ENCODE data around the gene MAP4K5.

MAP4K5 gene

DNA sequence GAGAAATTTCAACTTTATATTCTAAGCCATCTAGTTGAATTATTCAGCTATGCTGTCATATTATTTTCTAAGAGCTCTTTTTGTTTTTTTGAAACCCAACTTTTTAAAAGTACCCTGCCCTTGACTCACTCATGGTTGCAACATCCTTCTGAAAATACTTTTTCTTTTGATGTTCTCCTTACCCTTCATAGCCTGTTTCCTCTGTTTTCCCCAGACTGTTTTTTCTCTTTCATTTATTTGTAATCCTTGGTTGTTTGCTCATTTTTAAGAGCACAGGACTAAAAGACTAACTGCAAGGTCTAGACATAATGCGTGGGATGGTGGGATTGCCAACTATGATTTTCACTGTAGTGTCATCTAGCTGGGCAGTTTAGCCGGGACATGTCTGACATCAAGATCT, 114.5 kb downstream of the MAP4K5 start:
- no peak overlapping the region for H3K27ac ChIP-seq

DNA sequence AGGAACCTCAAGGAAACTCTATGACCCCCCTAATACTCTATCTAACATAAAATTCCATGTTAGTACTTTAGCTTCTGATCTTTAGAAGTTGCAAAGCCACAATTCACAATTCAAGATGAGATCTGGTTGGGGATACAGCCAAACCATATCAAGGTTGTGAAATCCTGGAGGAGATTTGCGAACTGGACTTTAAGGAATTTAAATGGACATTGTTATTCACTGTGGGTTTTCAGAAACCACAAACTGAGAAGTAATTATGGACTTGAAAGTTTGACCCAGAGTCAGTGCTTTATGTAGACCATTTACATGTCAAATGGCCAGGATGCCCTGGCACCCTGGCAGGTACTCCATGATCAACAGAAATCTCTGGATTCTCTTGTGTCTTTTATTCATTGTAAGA, 121.4 kb downstream of the MAP4K5 start:
- no peak overlapping the region for H3K27ac ChIP-seq

More for the DNA sequence above, 114.5 kb downstream of the MAP4K5 start:
- H3K4me3 ChIP-seq, result no peak overlapping the region

GRCh38 chr14:50410071-50410470, 122.3 kb downstream of the MAP4K5 start:
- H3K27ac ChIP-seq, result no peak overlapping the region
- no peak overlapping the region for H3K4me3 ChIP-seq

More for the DNA sequence above, 121.4 kb downstream of the MAP4K5 start:
- H3K4me3 ChIP-seq, result no peak overlapping the region

- Histone ChIP-seq H3K27ac (peak overlapping the region in 1 of 21 experiments; percentile 21), H3K4me3 (no peak overlapping the region)
Measured at GRCh38 chr14:50407111-50407812, 125.1 kb downstream of the MAP4K5 start.

- H3K27ac ChIP-seq, result no peak overlapping the region
Measured at GRCh38 chr14:50403419-50403818, 128.9 kb downstream of the MAP4K5 start.

DNA sequence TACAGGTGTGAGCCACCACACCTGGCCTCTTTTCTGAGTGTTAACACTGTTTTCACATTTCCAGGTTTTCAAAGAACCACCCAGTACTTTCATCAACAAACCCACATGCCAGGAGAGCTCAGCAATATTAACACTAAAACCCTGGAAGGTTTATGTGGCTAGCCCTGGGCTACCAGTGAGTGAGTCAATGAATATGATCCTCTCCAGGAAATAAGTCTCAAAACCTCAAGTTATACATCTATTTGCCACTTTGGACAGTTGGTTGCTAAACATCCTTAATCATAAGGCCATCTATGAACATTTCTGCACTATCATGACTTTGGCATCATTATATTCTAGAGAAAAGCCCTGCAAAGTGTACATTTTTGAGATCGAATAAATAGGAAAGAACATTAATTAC, 129.4 kb downstream of the MAP4K5 start:
- Histone ChIP-seq H3K27ac (no peak overlapping the region), H3K4me3 (no peak overlapping the region)

More at GRCh38 chr14:50403419-50403818, 128.9 kb downstream of the MAP4K5 start:
- H3K4me3 ChIP-seq, result no peak overlapping the region

- Histone ChIP-seq H3K4me3 (no peak overlapping the region), H3K27ac (no peak overlapping the region)
Measured at GRCh38 chr14:50400461-50400860, 131.9 kb downstream of the MAP4K5 start.

DNA sequence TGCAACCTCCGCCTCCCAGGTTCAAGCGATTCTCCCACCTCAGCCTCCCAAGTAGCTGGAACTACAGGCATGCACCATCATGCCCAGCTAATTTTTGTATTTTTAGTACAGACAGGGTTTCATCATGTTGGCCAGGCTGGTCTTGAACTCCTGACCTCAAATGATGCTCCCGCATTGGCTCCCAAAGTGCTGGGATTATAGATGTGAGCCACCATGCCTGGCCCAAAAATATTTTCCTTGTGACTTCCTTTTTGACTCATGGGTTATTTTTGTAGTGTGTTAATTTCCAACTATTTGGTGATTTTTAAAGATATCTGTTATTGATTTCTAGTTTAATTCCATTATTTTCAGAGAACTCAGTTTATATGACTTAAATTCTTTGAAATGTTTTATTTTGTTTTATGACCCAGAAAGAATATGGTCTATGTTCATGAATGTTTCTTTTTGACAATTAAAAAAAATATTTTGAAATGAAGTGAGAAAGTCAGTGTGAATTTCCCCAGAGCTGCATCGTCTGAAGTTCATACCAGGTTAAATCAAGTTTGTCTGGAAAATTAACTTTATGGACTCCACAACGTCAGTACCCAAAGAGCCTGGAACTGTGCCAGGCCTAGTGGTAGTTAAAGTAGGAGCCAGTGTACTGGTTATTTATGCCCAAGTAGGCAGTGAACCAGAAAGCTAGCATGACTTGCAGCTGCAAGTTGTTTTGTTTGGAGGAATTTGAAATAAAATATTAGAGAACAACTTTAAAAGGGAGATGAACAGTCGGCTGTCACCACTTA, 132.9 kb downstream of the MAP4K5 start:
- peak overlapping the region in 1 of 21 experiments; percentile 8 for H3K27ac ChIP-seq
- no peak overlapping the region for H3K4me3 ChIP-seq

- peak overlapping the region in 1 of 21 experiments; percentile 24 for H3K27ac ChIP-seq
- H3K4me3 ChIP-seq, result no peak overlapping the region
Measured at GRCh38 chr14:50398189-50398580, 134.2 kb downstream of the MAP4K5 start.

DNA sequence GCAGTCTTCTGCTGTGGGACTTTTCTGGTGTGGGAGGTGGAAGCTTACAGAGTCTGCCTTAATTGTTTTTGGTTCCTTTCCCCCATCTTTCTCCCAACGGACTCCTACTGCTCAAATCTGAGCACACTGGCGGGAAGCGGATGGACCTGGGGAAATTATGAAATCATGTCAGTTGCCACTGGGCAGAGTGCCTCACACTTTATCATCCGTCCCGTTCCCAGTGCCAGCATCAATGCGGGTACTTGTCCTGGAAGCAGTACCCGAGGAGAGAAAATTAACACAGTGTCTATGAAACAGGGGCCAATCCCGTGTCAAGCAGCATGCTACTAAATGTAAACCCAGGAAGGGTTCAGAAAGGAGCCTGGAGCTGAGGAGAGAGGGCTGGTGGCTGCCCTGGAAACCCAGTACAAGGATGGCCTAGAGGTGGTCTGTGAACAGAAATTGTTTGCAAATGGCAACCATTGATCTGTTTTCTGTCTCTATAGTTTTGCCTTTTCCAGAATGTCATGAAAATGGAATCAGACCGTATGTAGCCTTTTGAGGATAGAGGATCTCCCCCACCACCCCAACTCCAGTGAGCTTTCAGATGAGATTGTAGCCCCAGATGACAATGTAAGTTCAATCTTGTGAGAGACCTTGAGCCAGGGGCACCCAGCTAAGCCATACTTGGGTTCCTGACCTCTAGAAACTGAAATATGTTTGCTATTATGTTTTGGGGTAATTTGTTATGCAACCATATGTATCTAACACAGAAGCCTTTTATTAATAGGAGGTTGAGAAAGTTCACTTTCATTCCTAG, 134.8 kb downstream of the MAP4K5 start:
- Histone ChIP-seq H3K4me3 (peak overlapping the region; percentile 39 to 80 (median 61)), H3K27ac (peak overlapping the region in 18 of 21 experiments; percentile 37 to 93 (median 80))

- H3K27ac ChIP-seq, result peak within 1 kb of the TSS; percentile 37 to 93 (median 79)
- H3K4me3 ChIP-seq, result peak within 1 kb of the TSS; percentile 39 to 80 (median 61)
Measured at GRCh38 chr14:50396631-50397389, 135.6 kb downstream of the MAP4K5 start, which contains the start of gene CDKL1. Gene CDKL1, minus strand, starts transcription at chr14:50396881. Its CDS starts 1,013 bp downstream, at chr14:50395868.

GRCh38 chr14:50395448-50395847, 136.9 kb downstream of the MAP4K5 start:
- Histone ChIP-seq H3K4me3 (peak overlapping the region in 6 of 7 experiments; percentile 39 to 80 (median 62)), H3K27ac (peak overlapping the region in 6 of 21 experiments; percentile 79 to 93 (median 82))

GRCh38 chr14:50394713-50395112, 137.7 kb downstream of the MAP4K5 start:
- H3K27ac ChIP-seq, result no peak overlapping the region
- H3K4me3 ChIP-seq, result no peak overlapping the region

- no peak overlapping the region for H3K4me3 ChIP-seq
- H3K27ac ChIP-seq, result no peak overlapping the region
Measured at GRCh38 chr14:50389668-50390441, 142.5 kb downstream of the MAP4K5 start.

DNA sequence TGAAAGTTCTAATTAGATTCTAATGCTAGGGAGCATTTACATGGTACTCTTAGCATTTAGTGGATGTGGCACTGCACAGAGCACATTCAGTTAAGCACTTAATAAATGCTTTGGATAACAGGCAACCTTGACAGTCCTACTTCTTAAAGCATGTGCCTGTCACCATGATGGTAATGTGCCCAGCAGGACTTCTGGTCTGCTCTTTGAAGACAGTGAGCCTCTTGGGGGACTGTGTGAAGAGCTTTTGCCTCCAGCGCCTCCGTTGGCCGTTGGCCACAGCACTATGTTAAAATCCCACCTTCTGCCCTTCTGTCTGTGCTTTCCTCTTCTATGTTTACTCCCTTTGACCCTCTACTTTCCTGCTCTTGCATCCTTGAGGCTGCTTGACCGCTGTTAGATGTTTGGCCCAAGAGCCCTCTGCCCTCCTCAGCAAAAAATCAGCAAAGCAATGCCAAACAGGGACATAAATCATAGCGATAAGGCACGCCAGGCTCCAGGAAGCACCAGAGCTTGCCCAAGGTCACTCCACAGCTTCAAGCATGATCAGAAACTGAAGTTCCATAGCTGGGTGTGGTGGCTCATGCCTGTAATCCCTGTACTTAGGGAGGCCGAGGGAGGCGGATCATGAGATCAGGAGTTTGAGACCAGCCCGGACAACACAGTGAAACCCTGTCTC, 144.0 kb downstream of the MAP4K5 start:
- H3K27ac ChIP-seq, result no peak overlapping the region

DNA sequence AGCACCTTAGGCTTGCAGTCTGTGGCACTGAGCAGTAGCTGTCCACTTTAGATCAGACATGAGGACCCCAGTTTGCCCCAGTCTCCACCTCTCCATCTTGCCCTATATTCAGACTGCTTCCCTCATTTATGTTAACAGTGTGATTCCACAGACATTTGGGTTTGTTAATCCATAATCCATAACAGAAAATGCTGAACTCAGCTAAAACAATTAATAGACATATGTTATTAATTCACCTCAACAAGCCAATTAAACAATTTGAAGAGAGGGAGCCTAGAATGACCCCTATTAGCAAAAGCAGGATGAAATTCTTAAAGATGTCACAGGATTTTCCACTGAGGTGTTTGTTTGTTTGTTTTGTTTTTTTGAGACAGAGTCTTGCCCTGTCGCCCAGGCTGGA, 144.8 kb downstream of the MAP4K5 start:
- H3K27ac ChIP-seq, result no peak overlapping the region
- no peak overlapping the region for H3K4me3 ChIP-seq

More for the DNA sequence above, 144.0 kb downstream of the MAP4K5 start:
- no peak overlapping the region for H3K4me3 ChIP-seq

GRCh38 chr14:50383618-50384225, 148.6 kb downstream of the MAP4K5 start:
- Histone ChIP-seq H3K27ac (no peak overlapping the region), H3K4me3 (no peak overlapping the region)

All from skin epidermis (tissue), 12 donors.